HG02763 (cell line): ENCODE results near the gene PADI4.

Experiments used
- ATAC-seq: cut with Tn5 transposase; IDR thresholded peaks from one replicate; pipeline ENCODE4 v1.9.1; 2021; ENCODE audit warnings: mild to moderate bottlenecking, moderate library complexity; ENCODE audit not compliant: unreplicated experiment

The PADI4 gene

DNA sequence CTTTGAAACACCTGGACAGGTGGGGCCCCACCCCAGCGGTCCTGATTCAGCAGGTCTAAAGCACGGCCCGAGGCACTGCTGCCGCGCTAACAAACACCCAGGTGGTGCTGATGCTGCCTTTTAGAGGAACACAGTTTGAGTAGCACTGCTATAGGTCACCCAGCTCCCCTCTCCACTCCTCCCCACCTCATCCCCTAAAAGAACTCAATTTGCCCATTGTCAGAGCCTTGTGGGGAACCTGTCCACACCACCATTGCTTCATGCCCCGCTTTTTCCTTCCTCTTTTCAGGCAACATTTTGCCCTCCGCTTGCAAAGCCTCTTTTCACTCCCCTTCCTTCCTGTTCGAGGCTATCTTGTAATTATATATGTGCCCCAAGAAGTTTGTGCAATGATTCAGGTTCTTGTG lies 26.2 kb upstream of the PADI4 start:
- ATAC-seq, result no peak

DNA sequence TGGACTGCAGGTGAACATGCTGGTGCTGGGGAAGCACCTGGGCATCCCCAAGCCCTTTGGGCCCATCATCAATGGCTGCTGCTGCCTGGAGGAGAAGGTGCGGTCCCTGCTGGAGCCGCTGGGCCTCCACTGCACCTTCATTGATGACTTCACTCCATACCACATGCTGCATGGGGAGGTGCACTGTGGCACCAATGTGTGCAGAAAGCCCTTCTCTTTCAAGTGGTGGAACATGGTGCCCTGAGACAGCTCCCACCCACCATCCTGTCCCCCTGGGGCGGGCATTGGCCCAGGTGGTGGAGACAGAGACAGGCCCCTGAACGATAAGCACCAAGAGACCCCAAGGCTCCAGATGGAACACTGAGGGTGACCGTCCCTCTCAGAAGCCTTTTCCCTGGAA lies 25.2 kb upstream of the PADI4 start:
- no peak for ATAC-seq

DNA sequence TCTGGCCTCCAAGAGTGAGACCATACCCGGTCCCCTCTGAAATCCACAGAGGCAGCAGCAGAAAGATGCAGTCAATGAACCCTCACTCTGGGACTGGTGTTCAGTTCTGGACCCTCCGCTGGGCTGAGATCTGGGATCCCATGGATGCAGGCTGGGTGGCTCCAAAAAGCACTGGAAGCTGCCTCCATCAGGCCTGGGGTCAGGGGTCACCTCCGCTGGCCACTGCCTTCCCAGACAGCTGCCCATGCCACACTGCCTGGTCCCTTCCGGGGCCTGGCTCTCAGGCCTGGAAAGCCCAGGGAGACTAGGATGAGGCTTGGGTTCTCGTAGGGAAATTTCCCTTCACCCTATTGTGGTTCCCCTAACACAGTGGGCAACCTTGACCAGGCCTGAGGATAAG lies 21.4 kb upstream of the PADI4 start:
- no peak for ATAC-seq

DNA sequence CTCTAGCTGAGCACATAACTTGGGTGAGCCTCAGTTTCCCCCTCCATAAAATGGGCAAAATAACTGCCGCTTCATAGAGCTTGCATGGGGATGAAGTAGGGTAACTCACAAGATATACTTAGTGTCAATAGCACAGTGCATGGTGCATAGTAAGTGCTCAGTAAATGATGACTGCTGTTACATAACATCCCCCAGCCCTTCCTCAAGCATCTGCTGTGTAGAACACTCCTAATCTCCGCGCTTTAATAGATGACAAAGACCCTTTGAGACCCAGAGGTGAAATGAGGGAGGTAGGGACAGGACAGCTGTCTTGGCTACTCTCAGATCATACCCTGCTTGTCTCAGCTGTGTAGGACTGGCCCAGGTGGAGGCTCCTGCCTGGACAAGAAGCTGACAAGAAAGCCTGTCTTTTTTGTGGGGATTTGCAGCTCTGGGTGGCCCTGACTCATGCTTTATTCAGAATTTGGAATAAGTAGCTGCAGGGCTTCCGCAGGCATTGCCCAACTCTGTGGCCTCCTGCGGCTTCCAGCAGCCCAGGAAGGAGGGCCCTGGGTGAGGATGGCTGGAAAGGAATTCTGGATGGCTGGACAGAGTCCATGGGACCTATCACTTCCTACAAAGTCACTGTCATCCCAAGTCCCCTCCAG lies 20.7 kb upstream of the PADI4 start:
- no peak for ATAC-seq

DNA sequence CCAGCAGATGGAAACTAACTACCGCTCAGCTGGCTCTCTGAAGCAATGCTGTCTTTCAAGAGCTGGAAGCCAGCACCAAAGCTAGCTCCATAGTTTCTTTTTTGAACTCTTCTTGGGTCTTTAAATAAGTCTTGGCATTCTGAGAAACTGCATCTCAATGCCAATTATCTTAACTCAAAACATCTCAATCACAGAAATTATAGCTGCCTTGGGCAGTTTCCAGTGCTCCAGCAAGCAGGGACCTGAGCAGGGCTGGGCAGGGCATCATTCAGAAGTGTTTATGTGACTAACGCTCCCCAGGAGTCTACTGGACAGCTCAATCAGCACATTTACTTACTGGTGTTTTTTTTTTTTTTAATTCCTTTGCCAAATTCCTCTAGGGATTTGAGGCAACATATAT lies 18.3 kb upstream of the PADI4 start:
- ATAC-seq, result no peak

DNA sequence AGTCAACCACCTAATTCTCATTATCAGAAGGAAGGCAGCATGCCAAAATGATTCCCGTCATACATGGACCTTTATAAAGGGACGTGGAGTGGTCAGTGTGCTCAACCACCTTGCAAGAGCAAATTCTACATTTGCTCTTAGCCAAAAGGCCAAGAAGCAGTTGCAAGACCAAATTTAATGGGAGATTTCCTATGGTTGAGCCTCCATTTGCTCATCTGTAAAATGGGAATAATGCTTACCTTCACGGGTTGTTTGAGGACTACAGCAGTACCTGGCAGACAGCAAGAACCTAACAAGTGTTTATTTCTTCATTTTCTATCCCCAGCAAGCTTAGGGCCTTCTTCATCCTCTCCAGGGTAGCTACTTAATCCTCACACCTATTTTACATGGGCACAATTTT lies 17.4 kb upstream of the PADI4 start:
- ATAC-seq, result no peak

DNA sequence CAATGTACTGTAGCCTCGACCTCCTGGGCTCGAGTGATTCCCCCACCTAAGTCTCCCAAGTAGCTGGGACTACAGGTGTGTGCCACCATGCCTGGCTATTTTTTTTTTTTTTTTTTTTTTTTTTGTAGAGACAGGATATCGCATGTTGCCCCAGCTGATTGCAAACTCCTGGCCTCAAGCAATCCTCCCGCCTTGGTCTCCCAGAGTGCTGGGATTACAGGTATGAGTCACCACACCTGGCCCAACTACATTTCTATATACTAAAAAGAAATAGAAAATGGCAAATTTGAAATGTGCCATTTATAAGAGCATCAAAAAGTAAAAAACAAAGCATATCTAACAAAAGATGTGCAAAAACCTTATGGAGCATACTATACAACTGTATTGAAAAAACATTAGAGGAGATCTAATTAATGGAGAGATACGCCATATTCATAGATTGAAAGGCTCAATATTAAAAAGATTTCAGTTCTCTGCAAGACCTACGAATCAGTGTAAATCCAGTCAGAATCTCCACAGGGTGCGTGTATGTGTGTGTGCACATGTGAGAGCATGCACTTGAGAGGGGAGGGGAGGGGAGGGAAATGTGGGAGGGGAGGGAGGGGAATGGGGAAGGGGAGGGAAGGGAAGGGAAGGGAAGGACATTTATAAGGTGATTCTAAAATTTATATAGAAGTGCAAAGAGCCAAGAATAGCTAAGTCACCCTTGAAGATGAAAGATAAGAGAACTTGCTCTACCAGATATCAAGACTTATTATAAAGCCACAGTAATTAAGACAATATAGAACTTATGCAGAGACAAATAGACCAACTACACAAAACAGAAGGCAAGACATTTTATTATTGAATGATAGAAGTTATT lies 15.5 kb upstream of the PADI4 start:
- no peak for ATAC-seq

DNA sequence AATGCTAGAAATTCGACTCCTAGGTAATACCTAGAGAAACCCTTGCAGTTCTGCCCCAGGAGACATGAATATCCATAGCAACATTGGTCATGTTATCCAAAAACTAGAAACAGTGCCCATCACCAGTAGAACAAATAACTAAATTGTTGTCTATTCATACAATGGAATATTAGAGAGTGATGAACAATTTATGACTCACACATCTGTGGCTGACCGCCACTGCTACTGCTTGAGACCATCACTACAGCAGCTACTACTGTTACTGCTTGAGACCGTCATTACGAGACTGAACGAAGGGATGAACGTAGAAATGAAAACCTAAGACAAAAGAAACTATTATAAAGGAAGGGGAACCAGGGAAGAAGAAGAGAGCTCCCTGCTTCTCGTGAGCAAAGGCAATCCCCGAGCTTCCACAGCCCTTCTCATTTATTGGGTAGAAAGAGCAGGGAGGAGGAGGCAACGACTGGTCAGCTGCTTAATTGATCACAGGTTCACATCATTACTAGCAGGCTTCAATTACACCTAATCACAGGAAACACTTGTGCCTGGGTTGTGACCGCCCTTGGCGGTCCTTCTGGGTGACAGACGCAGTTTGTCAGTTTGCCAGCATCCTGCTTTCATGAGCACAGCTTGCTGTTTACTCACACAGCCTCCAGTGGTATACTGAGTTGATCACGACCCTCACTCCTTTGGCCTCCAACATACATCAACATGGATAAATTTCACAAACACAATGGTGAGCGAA lies 14.1 kb upstream of the PADI4 start:
- ATAC-seq, result no peak

DNA sequence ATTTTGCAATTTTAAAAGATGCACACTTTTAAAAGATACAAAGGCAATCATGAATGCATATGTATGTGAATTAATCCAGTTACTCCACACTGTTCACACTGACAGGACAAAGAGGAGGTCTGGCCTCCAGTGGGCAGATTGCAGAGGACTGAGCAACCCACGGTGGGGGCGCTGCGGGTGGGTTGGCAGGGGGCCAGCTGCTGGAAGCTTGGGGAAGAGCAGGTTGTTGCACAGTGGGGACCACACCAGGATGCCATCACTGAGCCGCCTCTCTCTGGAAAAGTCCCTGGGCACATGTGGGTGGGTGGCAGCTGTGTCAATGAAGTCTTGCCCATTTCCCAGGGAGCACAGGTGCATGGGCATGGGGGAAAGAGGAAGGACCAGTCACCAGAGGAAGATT lies 12.7 kb upstream of the PADI4 start:
- ATAC-seq, result no peak

DNA sequence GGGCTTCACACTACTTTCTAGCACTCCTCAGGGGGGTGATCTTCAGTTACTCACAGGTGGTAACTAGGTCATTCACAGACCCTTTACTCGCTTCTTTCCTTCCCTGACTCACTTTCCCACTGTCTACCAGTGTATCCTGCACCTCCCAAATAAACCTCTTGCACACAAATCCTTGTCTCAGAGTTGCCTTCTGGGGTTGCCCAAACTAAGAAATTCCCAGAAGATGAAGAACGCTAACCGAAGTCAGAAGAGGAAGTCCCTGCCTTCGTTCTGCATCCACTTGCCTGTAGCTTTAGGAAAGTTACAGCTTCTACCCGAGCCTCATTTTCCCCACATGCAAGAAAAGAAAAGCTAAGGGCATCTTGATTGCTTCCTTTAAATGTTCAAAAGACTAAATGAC lies 11.9 kb upstream of the PADI4 start:
- ATAC-seq, result no peak

DNA sequence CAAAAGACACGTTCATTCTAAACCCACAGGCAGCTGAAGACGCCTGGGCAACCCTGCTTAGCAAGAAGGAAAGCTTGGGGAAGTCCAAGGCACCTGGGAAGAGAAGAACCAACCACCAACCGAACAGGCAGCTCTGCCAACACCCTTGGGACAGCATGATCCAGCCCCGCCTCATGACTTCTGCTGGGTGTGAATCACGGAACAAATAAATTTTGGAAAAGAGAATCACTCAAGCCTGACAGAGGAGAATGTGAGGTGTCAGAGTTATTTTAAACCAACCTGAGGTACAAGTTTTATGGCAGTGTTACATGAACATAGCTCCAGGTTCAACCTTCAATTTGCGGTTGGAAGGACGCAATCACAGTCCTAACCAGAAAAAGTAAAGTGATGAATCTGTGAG lies 10.0 kb upstream of the PADI4 start:
- ATAC-seq, result no peak

DNA sequence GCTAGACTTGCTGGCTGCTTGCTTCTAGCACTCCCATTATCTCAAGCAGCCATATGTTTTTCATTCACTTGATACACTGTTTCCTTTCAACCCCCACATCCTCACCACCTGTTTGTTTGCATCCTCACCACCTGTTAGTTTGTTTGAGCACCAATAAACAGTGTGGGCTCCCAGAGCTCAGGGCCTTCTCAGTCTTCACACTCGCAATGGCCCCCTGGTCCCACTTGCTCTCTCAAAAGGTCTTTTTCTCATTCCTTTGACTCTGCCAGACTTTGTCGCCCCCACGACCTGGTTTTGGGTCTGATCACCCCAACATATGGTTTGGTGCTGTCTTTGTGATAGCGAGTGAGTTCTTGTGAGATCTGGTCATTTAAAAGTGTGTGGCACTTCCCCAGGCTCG lies 6.2 kb upstream of the PADI4 start:
- no peak for ATAC-seq

DNA sequence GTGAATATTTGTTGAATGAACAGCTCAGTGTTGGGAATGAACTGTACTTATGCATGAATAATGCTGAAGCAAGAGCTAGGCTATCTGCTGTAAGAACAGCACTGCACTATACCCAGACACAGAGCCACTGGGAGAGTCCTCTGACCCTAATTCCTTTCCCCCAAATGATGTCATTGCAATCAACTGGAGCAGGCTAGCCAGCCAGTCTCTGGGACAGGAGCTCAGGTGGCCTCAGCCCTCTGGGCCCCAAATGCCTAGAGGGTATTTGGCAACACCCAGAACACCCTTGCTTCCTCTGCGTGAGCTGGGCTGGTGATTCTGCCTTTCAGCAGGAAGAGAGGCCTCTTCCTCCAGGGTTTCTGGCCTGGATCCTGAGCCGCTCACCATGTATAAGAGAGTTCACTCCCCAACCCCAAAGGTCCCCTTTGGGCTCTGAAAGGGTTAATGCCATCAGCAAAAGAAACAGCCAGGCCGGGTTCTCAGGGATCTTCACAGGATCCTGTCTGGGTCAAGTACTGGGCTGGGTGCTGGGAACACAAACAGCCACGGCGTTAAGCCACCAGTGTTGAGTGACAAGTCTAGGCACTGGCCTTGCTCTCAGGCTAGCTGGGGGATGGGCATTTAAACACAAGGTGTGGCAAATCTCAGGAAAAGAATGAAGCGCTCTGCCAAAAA lies 3.7 kb upstream of the PADI4 start:
- ATAC-seq, result no peak

DNA sequence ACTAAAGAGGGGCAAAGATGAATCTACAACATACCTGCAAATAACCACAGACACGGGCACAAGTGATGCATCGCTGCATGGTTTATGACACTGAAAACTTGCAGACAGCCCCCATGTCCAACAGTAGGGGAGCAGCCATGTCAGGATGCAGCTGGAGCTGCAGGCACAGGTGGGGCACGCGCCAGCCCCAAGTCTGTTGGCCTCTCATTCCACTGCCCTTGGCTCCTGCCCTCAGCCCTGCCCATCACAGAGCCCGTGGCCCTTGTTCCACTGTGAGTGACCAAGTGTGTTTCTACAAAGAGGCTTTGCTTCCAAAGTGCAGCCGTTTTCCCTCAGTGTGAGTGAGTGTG lies 3.2 kb upstream of the PADI4 start:
- ATAC-seq, result no peak

DNA sequence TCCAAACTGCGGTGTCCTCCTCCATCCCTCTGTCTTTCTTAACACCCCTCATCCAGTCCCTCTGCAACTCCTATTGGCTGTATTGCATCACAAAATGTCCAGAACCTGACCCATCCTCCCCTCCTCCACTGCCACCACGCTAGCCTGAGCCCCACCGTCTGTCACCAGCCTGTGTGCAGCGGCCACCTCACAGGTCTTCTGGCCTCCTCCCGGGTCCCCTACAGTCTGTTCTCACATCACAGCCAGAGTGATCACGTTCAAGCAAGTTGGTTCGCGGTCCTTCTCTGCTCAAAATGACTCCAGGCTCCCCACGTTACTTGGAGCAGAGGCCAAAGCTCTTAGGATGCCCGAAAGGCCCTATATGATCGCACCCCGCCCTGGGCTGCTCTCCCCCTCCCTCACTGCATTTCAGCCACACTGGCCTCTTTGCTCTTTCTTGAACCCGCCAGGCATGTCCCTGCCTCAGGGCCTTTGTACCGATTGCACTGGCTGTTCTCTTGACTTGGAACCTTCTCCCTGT lies 2.4 kb upstream of the PADI4 start:
- ATAC-seq, result no peak

DNA sequence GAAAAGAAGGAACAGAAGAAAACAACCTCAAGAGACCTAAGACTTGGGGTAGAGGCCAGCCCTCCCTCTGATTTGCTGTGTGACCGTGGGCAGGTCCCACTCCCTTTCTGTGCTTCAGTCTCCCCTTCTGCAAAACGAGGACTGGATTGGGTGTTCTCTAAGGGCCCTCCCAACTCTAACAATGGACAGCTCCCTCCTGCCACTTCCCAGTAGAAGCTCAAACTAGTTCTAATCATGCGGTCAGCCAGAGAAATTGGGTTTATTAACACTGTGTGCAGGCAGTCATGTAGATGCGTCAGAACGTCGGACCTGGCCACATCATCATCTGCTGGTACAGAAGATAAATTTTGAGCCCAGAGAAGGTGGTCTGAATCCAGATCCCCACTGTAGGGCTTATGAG lies 1.6 kb upstream of the PADI4 start:
- no peak for ATAC-seq

DNA sequence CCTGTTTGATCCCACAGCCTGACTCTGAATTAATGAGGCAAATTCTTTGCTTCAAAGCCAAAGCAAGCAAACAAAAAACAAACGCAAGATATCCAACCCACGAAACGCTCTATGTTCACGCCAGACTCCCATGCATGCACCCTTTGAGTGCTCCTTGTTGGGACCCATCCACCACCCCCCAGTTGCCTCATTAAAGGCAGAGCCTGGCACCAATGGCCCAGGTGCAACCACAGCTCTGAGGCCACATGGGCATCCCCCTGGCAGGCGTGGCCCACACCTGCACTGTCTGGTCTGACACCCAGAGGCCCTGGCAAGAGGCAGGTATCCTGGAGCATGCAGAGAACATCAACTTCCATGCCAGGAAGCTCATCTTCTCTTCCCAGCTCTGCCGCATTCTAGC lies 1.1 kb upstream of the PADI4 start:
- ATAC-seq, result no peak

DNA sequence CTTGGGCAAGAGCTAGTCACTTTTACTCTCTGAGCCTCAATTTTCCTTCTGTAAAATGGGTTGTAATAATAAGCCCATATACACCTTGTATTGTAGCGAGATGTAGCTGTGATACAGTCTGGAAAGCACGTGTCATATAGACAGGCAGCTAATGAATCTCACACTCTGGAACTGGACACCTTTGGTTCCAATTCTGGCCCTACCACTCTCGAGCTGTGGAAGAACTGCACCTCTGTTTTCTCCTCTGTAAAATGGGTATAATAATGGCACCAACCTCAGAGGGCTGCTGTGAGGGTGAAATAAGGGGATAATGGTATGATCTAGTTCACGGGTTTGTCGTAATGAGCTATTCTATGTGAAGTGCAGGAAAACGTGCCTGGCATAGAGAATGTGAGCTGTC lies 668 bp upstream of the PADI4 start:
- ATAC-seq, result no peak

DNA sequence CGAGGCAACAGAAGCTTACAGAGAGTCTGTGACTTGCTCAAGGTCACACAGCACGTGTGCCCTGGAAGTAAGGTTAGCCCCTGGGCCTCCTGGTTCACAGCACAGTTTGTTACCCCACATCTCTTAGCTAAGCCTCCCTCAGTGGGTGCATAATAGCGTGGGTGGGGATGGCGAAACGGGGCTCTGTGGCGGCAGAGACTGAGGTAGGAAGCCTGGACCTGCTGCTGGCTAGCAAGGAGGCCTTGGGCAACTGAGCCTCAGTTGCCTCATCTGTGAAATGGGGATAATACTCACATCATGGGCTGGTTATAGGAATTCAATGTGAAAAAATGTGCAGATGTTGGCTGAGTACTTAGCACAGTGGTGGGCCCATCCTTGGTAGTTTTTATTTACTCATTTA lies 596 bp downstream of the PADI4 start:
- no peak for ATAC-seq

DNA sequence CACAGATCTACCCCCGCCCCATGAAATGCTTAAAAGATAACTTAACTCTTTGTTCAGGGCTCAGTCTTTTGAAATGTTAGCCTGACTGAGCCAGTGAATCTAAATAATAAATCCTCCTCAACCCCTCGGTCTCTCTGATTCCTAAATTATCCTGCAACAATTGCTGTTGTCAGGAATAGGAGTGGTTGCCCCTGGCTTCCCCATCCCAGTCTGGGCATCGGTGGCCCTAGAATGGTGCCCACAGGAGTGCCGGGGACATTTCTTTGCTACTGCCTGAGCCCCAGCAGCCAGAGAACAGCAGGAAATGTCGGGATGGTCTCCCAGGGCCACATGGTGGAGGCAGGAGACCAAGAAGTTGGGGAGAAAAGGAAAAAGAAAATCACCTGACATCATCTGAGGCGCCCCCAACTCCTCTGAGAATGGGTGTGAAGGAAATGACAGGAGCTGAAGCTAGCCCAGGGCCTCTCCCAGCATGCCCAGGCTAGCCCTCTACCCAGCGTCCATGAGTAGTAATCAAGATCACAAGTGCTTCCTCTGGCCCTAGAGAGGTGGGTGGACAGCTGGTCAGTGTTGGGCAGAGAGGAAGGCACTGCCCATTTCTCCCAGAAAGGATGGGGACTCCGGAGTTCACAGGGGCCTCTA lies 1.6 kb downstream of the PADI4 start:
- no peak for ATAC-seq
